PC-3 (cell line): ENCODE data around the gene ATXN7L1.

Experiments used
- CTCF ChIP-seq: fragments of 300-600 bp; sonication (generic); conservative IDR thresholded peaks from 2 replicates; pipeline ENCODE4 v1.5.1; 2017; ENCODE audit warnings: antibody characterized with exemption, low read depth, mild to moderate bottlenecking, low read length
- EZH2 ChIP-seq: fragments of 300-600 bp; sonication (generic); IDR thresholded peaks from one replicate; pipeline ENCODE4 v1.6.1; 2017; ENCODE audit warnings: antibody characterized with exemption, mild to moderate bottlenecking, low read length; ENCODE audit not compliant: unreplicated experiment

- TF ChIP-seq CTCF (no peak), EZH2 (no peak)
Observed at GRCh38 chr7:105816954-105817615, 59.3 kb downstream of the ATXN7L1 start.
